Astrocyte (in vitro differentiated cells and primary cell): ENCODE results near the gene CCDC59. TPM values are rescaled to one million over a fixed set of nuclear protein-coding genes. Genes with fewer than 3 reads are reported as not detected.

Experiments used
- DNase-seq: peaks from one replicate; pipeline ENCODE4 v3.0.0-alpha.2; 2010; ENCODE audit warnings: low read depth
- FAIRE-seq: peaks from 2 replicates; lab custom pipeline; 2011; peaks lifted over from hg19 to GRCh38; lab: Jason Lieb, UNC
- H2AFZ ChIP-seq: 2 replicates; pipeline ENCODE4 v1.6.0; 2012; ENCODE audit warnings: low read depth, low read length, inconsistent platforms
- H3K27ac ChIP-seq: 2 replicates; pipeline ENCODE4 v1.5.1; 2011; ENCODE audit warnings: low read depth, low read length, inconsistent platforms
- H3K27me3 ChIP-seq: 2 replicates; pipeline ENCODE4 v1.6.0; 2011; ENCODE audit warnings: low read length, inconsistent platforms; ENCODE audit not compliant: insufficient read depth
- H3K36me3 ChIP-seq: 2 replicates; pipeline ENCODE4 v1.5.1; 2011; ENCODE audit warnings: low read length, inconsistent platforms; ENCODE audit not compliant: insufficient read depth
- H3K4me1 ChIP-seq: 2 replicates; pipeline ENCODE4 v1.5.1; 2011; ENCODE audit warnings: low read length, inconsistent platforms; ENCODE audit not compliant: insufficient read depth
- H3K4me2 ChIP-seq: 2 replicates; pipeline ENCODE4 v1.6.0; 2012; ENCODE audit warnings: low read length, inconsistent platforms
- H3K4me3 ChIP-seq: 2 replicates; pipeline ENCODE4 v1.5.1; 2011; ENCODE audit warnings: low read depth, mild to moderate bottlenecking, low read length, inconsistent platforms; ENCODE audit not compliant: insufficient read depth
- H3K79me2 ChIP-seq: 2 replicates; pipeline ENCODE4 v1.6.0; 2012; ENCODE audit warnings: mild to moderate bottlenecking, low read length, inconsistent platforms; ENCODE audit not compliant: insufficient read depth
- H3K9ac ChIP-seq: 2 replicates; pipeline ENCODE4 v1.6.0; 2012; ENCODE audit warnings: mild to moderate bottlenecking, low read length, inconsistent platforms
- H3K9me3 ChIP-seq: 2 replicates; pipeline ENCODE4 v1.5.1; 2012; ENCODE audit warnings: low read depth, mild to moderate bottlenecking, low read length, inconsistent platforms; ENCODE audit not compliant: insufficient read depth
- H4K20me1 ChIP-seq: 2 replicates; pipeline ENCODE4 v1.6.0; 2012; ENCODE audit warnings: low read length, inconsistent platforms; ENCODE audit not compliant: insufficient read depth
- H3K27ac Mint-ChIP-seq: one replicate; pipeline ENCODE4 v1.8.0; 2021; ENCODE audit warnings: mild to moderate bottlenecking, mixed read lengths; ENCODE audit not compliant: unreplicated experiment
- H3K27me3 Mint-ChIP-seq: one replicate; pipeline ENCODE4 v1.8.0; 2021; ENCODE audit warnings: low read depth, mixed read lengths; ENCODE audit not compliant: unreplicated experiment
- H3K36me3 Mint-ChIP-seq: one replicate; pipeline ENCODE4 v1.8.0; 2021; ENCODE audit warnings: low read depth, mixed read lengths; ENCODE audit not compliant: unreplicated experiment
- H3K4me1 Mint-ChIP-seq: one replicate; pipeline ENCODE4 v1.8.0; 2021; ENCODE audit warnings: low read depth, mixed read lengths; ENCODE audit not compliant: unreplicated experiment
- H3K4me3 Mint-ChIP-seq: one replicate; pipeline ENCODE4 v1.8.0; 2021; ENCODE audit warnings: mild to moderate bottlenecking, moderate library complexity, mixed read lengths; ENCODE audit not compliant: unreplicated experiment
- H3K9me3 Mint-ChIP-seq: one replicate; pipeline ENCODE4 v1.8.0; 2021; ENCODE audit warnings: mild to moderate bottlenecking, mixed read lengths; ENCODE audit not compliant: unreplicated experiment
- EZH2 ChIP-seq: IDR thresholded peaks from 2 replicates; pipeline ENCODE4 v1.6.1; 2012; ENCODE audit warnings: mild to moderate bottlenecking, low read length, inconsistent platforms; ENCODE audit not compliant: insufficient read depth
- total RNA-seq: library from RNA; stranded (reverse); gene quantifications from 2 replicates; pipeline ENCODE4 v1.2.1, GENCODE V29; 2021
- TF ChIP-seq, protein P1 (sequence below): IDR thresholded peaks from 2 replicates; pipeline ENCODE4 v1.5.1; 2011; ENCODE audit warnings: low read depth, mild to moderate bottlenecking, inconsistent platforms, low read length, moderate library complexity; ENCODE audit not compliant: insufficient read depth

CCDC59 gene
- total RNA-seq, 1 donor from 2014 or later, result 46.0 TPM

- peaks cover 5% of the 10 kb centered on the region for H3K4me1 Mint-ChIP-seq
- TF ChIP-seq, protein P1, sequence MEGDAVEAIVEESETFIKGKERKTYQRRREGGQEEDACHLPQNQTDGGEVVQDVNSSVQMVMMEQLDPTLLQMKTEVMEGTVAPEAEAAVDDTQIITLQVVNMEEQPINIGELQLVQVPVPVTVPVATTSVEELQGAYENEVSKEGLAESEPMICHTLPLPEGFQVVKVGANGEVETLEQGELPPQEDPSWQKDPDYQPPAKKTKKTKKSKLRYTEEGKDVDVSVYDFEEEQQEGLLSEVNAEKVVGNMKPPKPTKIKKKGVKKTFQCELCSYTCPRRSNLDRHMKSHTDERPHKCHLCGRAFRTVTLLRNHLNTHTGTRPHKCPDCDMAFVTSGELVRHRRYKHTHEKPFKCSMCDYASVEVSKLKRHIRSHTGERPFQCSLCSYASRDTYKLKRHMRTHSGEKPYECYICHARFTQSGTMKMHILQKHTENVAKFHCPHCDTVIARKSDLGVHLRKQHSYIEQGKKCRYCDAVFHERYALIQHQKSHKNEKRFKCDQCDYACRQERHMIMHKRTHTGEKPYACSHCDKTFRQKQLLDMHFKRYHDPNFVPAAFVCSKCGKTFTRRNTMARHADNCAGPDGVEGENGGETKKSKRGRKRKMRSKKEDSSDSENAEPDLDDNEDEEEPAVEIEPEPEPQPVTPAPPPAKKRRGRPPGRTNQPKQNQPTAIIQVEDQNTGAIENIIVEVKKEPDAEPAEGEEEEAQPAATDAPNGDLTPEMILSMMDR, result no peak
- TF ChIP-seq EZH2, result no peak
- H3K9me3 ChIP-seq, result no peaks in the 10 kb centered on the region
Observed at GRCh38 chr12:82319276-82319675, 38.9 kb downstream of the CCDC59 start.

GRCh38 chr12:82314406-82314892 is 43.7 kb downstream of the CCDC59 start:
- Histone ChIP-seq H3K27me3 (no peaks in the 10 kb centered on the region), H3K4me1 (no peaks in the 10 kb centered on the region), H3K4me3 (no peak overlapping the region), H3K9ac (no peak overlapping the region), H3K4me2 (no peak overlapping the region), H4K20me1 (no peaks in the 10 kb centered on the region), H2AFZ (no peak overlapping the region), H3K9me3 (no peaks in the 10 kb centered on the region), H3K79me2 (no peaks in the 10 kb centered on the region), H3K36me3 (no peaks in the 10 kb centered on the region), H3K27ac (no peak overlapping the region)
- Mint-ChIP-seq H3K27me3 (no peaks in the 10 kb centered on the region), H3K36me3 (no peaks in the 10 kb centered on the region), H3K9me3 (peaks cover 3% of the 10 kb centered on the region), H3K4me1 (peaks cover 10% of the 10 kb centered on the region), H3K4me3 (no peak overlapping the region), H3K27ac (peak overlapping the region; percentile 23)
- no peak for FAIRE-seq
- DNase-seq, result no peak
- TF ChIP-seq EZH2, result no peak
- TF ChIP-seq, protein P1, result no peak

More at GRCh38 chr12:82319276-82319675, 38.9 kb downstream of the CCDC59 start:
- no peaks in the 10 kb centered on the region for H3K27me3 Mint-ChIP-seq
- Histone ChIP-seq H3K4me2 (no peak overlapping the region), H3K27me3 (no peaks in the 10 kb centered on the region), H3K4me1 (no peaks in the 10 kb centered on the region), H3K36me3 (no peaks in the 10 kb centered on the region), H4K20me1 (no peaks in the 10 kb centered on the region), H3K9ac (no peak overlapping the region), H3K27ac (no peak overlapping the region), H3K4me3 (no peak overlapping the region), H3K79me2 (no peaks in the 10 kb centered on the region), H2AFZ (no peak overlapping the region)
- H3K4me3 Mint-ChIP-seq, result no peak overlapping the region
- no peaks in the 10 kb centered on the region for H3K9me3 Mint-ChIP-seq
- H3K36me3 Mint-ChIP-seq, result no peaks in the 10 kb centered on the region
- DNase-seq (no peak), FAIRE-seq (no peak)
- no peak overlapping the region for H3K27ac Mint-ChIP-seq

Other genes with a start within 250 kb of the CCDC59 start
- 6.8 and 9.4 TPM in 2 replicates for gene METTL25, start 142 bp upstream of the CCDC59 start, total RNA-seq